Lower leg skin (tissue), 3 donors: ENCODE data around the gene ADGRL1.

Experiments used
- CTCF ChIP-seq, 3 donors: fragments of 450-650 bp; IDR thresholded peaks; one replicate each; pipeline ENCODE4 v1.5.1; 2016; ENCODE audit warnings: antibody characterized with exemption in 3 of 3, mild to moderate bottlenecking in 3 of 3, moderate library complexity in 2 of 3
- POLR2A ChIP-seq, 2 donors: fragments of 450-650 bp; IDR thresholded peaks; one replicate each; pipeline ENCODE4 v1.6.1; 2016 to 2017; ENCODE audit warnings: antibody characterized with exemption in 2 of 2, mild to moderate bottlenecking in 1 of 2, moderate library complexity in 1 of 2

- no peak for TF ChIP-seq CTCF (IDR thresholded peaks at IDR 0.05)
- TF ChIP-seq POLR2A (IDR thresholded peaks at IDR 0.05): no peak
Measured at GRCh38 chr19:14203177-14203576, 2.8 kb downstream of the ADGRL1 start.
